CD1c-positive myeloid dendritic cell (primary cell): ENCODE data around the gene RNPEPL1.

Experiments
- DNase-seq: peaks from one replicate; pipeline ENCODE4 v3.0.0-alpha.2; 2016; ENCODE audit errors: extremely low spot score

Gene RNPEPL1

GRCh38 chr2:240565333-240566202, 2.7 kb upstream of the RNPEPL1 start:
- peak; percentile 93 for DNase-seq

- DNase-seq: peak; percentile 96
Observed at GRCh38 chr2:240566203-240567136, 1.8 kb upstream of the RNPEPL1 start.

DNA sequence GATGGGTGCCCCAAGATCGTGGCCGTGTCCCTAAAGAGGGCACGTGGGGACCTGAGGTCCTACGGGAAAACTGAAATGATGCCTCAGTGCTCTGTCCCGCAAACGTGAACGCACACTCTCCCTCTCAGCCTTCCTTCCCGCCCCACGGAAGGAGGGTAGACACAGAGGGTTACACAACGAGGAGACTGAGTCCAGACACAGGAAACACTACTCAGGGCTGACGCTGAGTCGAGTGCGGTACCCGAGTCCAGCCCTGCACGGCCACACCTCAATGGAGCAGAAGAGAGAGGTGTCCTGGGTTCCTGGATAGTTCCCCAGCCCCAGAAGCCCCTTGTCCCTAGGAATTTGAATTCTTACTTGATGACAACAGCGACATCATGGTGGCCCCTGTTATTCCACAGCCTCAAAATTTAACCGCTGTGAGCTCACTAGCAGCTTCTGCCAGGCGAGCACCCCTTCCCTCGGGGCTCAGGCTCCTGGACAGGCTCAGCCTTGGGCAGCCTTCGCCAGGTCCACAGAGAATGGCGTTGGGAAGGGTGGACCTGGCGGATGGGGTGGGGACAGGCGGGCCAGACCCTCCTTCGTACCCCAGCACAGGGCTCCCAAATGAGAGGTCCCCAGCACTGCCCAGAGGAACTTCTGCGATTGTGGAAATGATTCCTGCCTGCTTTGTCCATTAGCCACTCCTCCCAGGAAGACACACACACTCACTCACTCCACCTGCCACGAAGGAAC, 980 bp upstream of the RNPEPL1 start:
- DNase-seq: no peak

- DNase-seq: peak; percentile 69
Observed at GRCh38 chr2:240568678-240569522, 616 bp downstream of the RNPEPL1 start.

- DNase-seq: no peak
Observed at GRCh38 chr2:240569523-240569997, 1.3 kb downstream of the RNPEPL1 start.

DNA sequence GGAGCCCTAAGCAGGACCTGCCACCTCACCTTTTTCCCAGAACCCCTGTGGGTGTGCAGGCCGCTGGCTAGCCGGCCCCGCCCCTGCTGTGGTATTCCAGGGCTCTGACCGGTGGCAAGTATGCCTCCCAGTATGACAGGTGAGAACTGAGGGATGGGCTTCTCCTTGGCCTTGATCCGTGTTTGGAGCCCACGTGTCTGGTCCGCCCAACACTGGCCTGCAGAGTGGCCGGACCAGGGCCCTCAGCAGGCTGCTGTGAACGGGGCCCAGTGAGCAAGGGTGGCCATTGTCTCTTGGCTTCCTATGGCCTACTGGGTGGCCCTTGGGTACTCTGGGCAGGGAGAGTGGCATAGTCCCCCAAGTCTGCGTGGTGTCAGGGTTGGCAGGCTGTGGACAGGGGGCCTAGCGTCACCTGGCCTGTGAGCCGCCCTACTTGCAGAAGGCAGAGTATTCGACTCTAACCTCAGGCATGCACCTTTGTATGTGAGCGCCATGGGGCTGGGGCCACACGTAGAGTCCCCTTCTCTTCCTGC, 1.8 kb downstream of the RNPEPL1 start:
- no peak for DNase-seq

DNA sequence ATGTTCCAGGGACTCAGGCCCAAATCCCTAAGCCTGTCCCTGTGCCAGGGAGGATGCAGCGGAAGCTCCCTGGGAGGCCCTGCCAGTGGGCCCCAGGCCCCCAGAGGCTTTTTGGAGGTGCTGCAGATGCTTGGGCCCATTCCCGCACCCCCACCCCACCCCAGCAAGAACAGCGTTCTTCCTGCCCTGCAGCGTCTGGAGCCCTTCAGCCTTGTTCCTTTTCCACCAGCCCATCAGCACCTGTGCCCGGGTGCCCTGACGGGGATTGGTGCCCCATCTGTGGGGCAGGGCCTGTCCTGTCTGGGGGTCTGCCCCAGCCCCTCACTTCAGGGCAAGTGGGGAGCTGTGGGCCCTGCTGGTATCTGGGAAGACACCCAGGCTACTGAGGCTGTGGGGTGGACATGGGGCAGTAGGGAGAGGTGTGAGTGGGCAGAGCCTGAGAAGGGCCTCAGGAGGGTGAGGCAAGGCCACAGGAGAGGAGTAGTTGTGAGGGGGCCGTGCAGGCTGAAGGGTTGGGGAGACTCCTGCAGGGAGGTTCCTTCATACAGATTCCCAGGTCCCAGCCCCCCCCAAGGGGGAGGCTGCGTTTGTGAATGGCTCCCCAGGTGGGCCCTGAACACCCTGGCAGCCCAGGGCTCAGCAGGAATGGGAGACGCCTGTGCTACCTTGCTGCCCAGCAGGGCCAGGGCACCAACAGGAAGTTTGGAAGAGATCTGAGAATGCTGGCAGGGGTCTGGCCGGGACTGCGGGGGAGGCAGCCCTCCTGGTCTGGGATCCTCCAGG, 2.4 kb downstream of the RNPEPL1 start:
- no peak for DNase-seq

GRCh38 chr2:240571314-240571973, 3.2 kb downstream of the RNPEPL1 start:
- DNase-seq: no peak

DNA sequence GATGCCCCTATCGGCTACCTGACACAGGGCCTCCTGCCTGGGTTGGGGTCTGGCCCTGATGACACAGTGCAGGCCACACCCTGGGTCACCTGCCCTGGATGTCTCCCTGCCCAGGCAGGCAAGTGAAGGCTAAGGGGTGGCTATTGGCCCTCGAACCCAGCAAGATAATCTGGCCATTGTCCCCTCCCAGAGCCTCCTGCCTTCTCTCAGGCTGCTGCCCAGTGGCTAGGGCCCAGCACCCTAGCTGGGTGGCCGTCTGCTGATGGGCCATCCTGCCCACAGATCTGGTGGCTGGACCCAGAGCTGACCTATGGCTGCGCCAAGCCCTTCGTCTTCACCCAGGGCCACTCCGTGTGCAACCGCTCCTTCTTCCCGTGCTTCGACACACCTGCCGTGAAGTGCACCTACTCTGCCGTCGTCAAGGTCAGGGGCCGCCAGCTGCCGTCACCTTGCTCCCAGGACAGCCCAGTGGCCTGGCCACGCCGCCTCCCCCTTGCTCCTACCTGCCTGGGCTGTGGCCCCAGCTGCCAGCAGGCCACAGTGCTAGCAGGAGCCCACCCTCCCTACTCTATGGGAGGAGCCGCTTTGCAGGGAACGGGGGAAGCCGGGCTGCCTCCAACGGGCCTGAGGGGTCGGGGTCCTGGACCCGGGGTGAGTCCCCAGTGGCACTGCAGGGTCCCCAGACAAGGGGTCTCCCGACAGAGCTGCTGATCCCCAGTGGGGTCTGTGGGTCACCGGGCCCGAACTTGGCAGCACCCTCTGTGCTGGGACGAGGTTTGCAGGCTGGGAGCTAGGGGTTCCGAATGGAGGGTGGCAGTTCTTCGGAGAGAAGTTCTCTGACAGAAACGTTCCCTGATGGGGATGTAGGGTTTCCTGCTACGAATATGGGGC, 4.1 kb downstream of the RNPEPL1 start:
- no peak for DNase-seq

GRCh38 chr2:240573071-240573515, 4.8 kb downstream of the RNPEPL1 start:
- DNase-seq: no peak

GRCh38 chr2:240573516-240574385, 5.5 kb downstream of the RNPEPL1 start:
- no peak for DNase-seq

GRCh38 chr2:240574386-240575100, 6.3 kb downstream of the RNPEPL1 start:
- DNase-seq: no peak

- DNase-seq: no peak
Observed at GRCh38 chr2:240575101-240575965, 7.0 kb downstream of the RNPEPL1 start.

DNA sequence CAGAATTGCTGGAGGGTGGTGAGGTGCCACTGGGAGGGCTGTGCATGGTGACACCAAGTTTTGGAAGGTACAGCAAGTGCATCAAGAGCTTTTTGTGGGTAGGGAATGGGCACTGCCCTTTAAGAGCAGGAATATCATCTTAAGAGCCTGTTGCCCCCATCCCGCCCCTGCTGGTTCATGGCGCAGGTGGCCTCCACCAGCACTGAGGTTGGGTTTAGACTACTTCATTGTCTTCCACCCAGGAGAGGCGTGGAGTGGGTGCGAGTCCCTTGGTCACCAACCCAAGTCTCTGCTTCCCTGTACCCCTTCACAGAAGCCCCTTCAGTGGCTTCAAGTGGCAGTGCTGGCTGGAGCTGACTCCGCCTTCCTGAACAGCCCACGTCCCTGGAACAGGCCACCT, 7.8 kb downstream of the RNPEPL1 start:
- no peak for DNase-seq

DNA sequence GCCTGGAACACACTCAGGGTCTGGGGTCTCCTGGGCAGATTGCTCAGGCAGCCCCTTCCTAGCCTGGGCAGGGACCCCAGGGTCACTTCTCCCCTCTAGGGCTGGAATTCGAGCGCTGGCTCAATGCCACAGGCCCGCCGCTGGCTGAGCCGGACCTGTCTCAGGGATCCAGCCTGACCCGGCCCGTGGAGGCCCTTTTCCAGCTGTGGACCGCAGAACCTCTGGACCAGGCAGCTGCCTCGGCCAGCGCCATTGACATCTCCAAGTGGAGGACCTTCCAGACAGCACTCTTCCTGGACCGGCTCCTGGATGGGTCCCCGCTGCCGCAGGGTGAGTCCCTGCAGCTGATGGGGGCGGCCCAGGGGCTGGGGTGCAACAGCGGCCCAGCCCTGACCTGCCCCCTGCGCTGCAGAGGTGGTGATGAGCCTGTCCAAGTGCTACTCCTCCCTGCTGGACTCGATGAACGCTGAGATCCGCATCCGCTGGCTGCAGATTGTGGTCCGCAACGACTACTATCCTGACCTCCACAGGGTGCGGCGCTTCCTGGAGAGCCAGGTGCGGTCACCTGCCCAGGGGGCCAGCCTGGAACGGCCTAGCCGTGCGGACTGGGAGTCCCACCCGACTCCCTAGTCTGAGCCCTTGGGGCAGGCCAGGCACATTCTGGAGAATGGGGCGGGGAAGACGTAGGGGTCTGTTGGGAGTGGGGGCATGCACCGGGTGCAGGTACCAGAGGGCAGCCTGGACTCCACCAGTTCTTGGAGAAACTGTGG, 8.3 kb downstream of the RNPEPL1 start:
- DNase-seq: no peak
